Vagina (tissue), 2 donors: ENCODE measurements around the gene LRRC34. TPM values are rescaled to one million over a fixed set of nuclear protein-coding genes. Genes with fewer than 3 reads are reported as not detected.

Experiments
- DNase-seq, 2 donors: peaks; one replicate each; pipeline ENCODE4 v3.0.0-alpha.2; 2017; ENCODE audit errors: extremely low spot score in 2 of 2
- H3K27ac ChIP-seq: fragments of 200-600 bp; sonication (generic); one replicate; pipeline ENCODE4 v1.5.1; 2019
- H3K27me3 ChIP-seq: fragments of 200-600 bp; sonication (generic); one replicate; pipeline ENCODE4 v1.5.1; 2019
- H3K36me3 ChIP-seq, 2 donors: fragments of 200-600 bp; sonication (generic); one replicate each; pipeline ENCODE4 v1.5.1; 2017 to 2019
- H3K4me1 ChIP-seq: fragments of 200-600 bp; sonication (generic); one replicate; pipeline ENCODE4 v1.5.1; 2019
- H3K4me3 ChIP-seq, 2 donors: fragments of 200-600 bp; sonication (generic); 1 replicate in 1 of 2; 2 replicates in 1 of 2; pipeline ENCODE4 v1.5.1; 2016 to 2019
- H3K9me3 ChIP-seq: fragments of 200-600 bp; sonication (generic); one replicate; pipeline ENCODE4 v1.5.1; 2019
- CTCF ChIP-seq, 3 experiments: fragments of 450-650 bp in 2 of 3; fragments of 200-600 bp in 1 of 3; sonication (generic) in 1 of 3; IDR thresholded peaks; one replicate each; pipeline ENCODE4 v1.5.1; 2017 to 2019; ENCODE audit warnings: antibody characterized with exemption in 3 of 3, mild to moderate bottlenecking in 2 of 3, moderate library complexity in 2 of 3
- POLR2A ChIP-seq, 2 donors: fragments of 450-650 bp; IDR thresholded peaks; one replicate each; pipeline ENCODE4 v1.6.1; 2017; ENCODE audit warnings: antibody characterized with exemption in 2 of 2, mild to moderate bottlenecking in 2 of 2, moderate library complexity in 2 of 2
- POLR2AphosphoS5 ChIP-seq, 2 donors: sonication (generic); formaldehyde crosslinking; IDR thresholded peaks; one replicate each; pipeline ENCODE4 v1.9.0; 2017; ENCODE audit warnings: antibody characterized with exemption in 2 of 2, mild to moderate bottlenecking in 2 of 2, low read depth in 1 of 2; ENCODE audit not compliant: insufficient read depth in 1 of 2
- intact Hi-C: fragments of 100-400 bp; cut with DNase I; formaldehyde crosslinking; loops from one replicate; pipeline ENCODE4 v1.15.1; 2023
- total RNA-seq: library from RNA; depleted of rRNA; stranded (reverse); fragments of >200 nt; gene quantifications from one replicate; pipeline ENCODE4 v1.2.3, GENCODE V29; 2016

Gene LRRC34
- total RNA-seq, 1 donor from 2014 or later = 0.49 TPM

DNA sequence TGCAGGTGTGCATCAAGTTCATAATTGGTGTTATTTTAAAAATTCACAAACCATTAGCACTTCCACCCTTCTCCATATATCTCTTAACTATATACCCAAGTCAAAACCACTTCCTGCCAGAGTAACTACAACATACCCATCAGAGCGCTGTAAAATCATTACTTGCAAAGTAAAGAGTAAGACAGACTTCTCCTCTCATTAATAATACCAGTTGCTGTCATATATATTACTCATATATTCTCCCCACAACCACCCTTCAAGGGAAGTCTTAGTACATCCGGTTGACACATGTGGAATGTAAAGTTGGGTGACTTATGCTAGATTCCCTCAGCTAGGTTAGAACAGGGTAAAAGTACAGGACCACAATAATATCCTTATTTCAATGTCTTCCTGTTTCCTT is 53.4 kb downstream of the LRRC34 start:
- Histone ChIP-seq H3K27ac (no peak overlapping the region), H3K36me3 (no peaks in the 10 kb centered on the region), H3K4me1 (peaks cover 13% of the 10 kb centered on the region), H3K4me3 (no peak overlapping the region), H3K9me3 (no peaks in the 10 kb centered on the region), H3K27me3 (no peaks in the 10 kb centered on the region)
- intact Hi-C loops = no loop called here
- TF ChIP-seq POLR2AphosphoS5 (IDR thresholded peaks at IDR 0.05; ENCODE audit: insufficient read depth in 1 of 2, low read depth in 1 of 2) (no peak), POLR2A (IDR thresholded peaks at IDR 0.05) (no peak)
- no peak for DNase-seq

GRCh38 chr3:169758359-169758994 is 54.2 kb downstream of the LRRC34 start:
- intact Hi-C loops = no loop called here
- Histone ChIP-seq H3K4me3 (no peak overlapping the region), H3K36me3 (no peaks in the 10 kb centered on the region), H3K27ac (no peak overlapping the region), H3K27me3 (no peaks in the 10 kb centered on the region), H3K9me3 (no peaks in the 10 kb centered on the region), H3K4me1 (peaks cover 7% of the 10 kb centered on the region)
- TF ChIP-seq CTCF (IDR thresholded peaks at IDR 0.05) (no peak), POLR2A (IDR thresholded peaks at IDR 0.05) (no peak), POLR2AphosphoS5 (IDR thresholded peaks at IDR 0.05; ENCODE audit: insufficient read depth in 1 of 2, low read depth in 1 of 2) (no peak)
- DNase-seq = no peak

GRCh38 chr3:169755488-169755887 is 57.2 kb downstream of the LRRC34 start:
- H3K27ac ChIP-seq = no peak overlapping the region
- intact Hi-C loops = no loop called here

GRCh38 chr3:169754711-169755110 is 58.0 kb downstream of the LRRC34 start:
- TF ChIP-seq POLR2AphosphoS5 (IDR thresholded peaks at IDR 0.05; ENCODE audit: insufficient read depth in 1 of 2, low read depth in 1 of 2) (no peak), POLR2A (IDR thresholded peaks at IDR 0.05) (no peak)
- Histone ChIP-seq H3K4me1 (no peaks in the 10 kb centered on the region), H3K27ac (no peak overlapping the region), H3K36me3 (no peaks in the 10 kb centered on the region), H3K4me3 (no peak overlapping the region), H3K27me3 (no peaks in the 10 kb centered on the region), H3K9me3 (no peaks in the 10 kb centered on the region)
- no peak for DNase-seq
- intact Hi-C loops = no loop called here

More at GRCh38 chr3:169755488-169755887, 57.2 kb downstream of the LRRC34 start:
- H3K9me3 ChIP-seq = no peaks in the 10 kb centered on the region
- DNase-seq = no peak
- no peaks in the 10 kb centered on the region for H3K27me3 ChIP-seq
- H3K4me3 ChIP-seq = no peak overlapping the region
- TF ChIP-seq CTCF (IDR thresholded peaks at IDR 0.05) (no peak), POLR2A (IDR thresholded peaks at IDR 0.05) (no peak), POLR2AphosphoS5 (IDR thresholded peaks at IDR 0.05; ENCODE audit: insufficient read depth in 1 of 2, low read depth in 1 of 2) (no peak)
- no peaks in the 10 kb centered on the region for H3K4me1 ChIP-seq
- H3K36me3 ChIP-seq = no peaks in the 10 kb centered on the region

- no peak for DNase-seq
- no peak overlapping the region for H3K27ac ChIP-seq
- H3K36me3 ChIP-seq = no peaks in the 10 kb centered on the region
- H3K4me1 ChIP-seq = no peaks in the 10 kb centered on the region
- no peak overlapping the region for H3K4me3 ChIP-seq
- intact Hi-C loops = no loop called here
- no peaks in the 10 kb centered on the region for H3K9me3 ChIP-seq
- TF ChIP-seq CTCF (IDR thresholded peaks at IDR 0.05) (no peak), POLR2A (IDR thresholded peaks at IDR 0.05) (no peak), POLR2AphosphoS5 (IDR thresholded peaks at IDR 0.05; ENCODE audit: insufficient read depth in 1 of 2, low read depth in 1 of 2) (no peak)
- no peaks in the 10 kb centered on the region for H3K27me3 ChIP-seq
Measured at GRCh38 chr3:169751875-169752274, 60.8 kb downstream of the LRRC34 start.

GRCh38 chr3:169750665-169751064 is 62.0 kb downstream of the LRRC34 start:
- H3K4me3 ChIP-seq = no peak overlapping the region
- DNase-seq = no peak
- H3K9me3 ChIP-seq = no peaks in the 10 kb centered on the region
- H3K27ac ChIP-seq = no peak overlapping the region
- TF ChIP-seq POLR2A (IDR thresholded peaks at IDR 0.05) (no peak), CTCF (IDR thresholded peaks at IDR 0.05) (no peak), POLR2AphosphoS5 (IDR thresholded peaks at IDR 0.05; ENCODE audit: insufficient read depth in 1 of 2, low read depth in 1 of 2) (no peak)
- H3K36me3 ChIP-seq = no peaks in the 10 kb centered on the region
- intact Hi-C loops = no loop called here
- H3K4me1 ChIP-seq = no peaks in the 10 kb centered on the region
- H3K27me3 ChIP-seq = no peaks in the 10 kb centered on the region
